Endothelial cell of umbilical vein (primary cell): ENCODE measurements around the gene CDK12. TPM values are rescaled to one million over a fixed set of nuclear protein-coding genes. Genes with fewer than 3 reads are reported as not detected.

Experiments used
- BruUV-seq: library from RNA; stranded (reverse); fragments of 400-500 nt; replicated peaks from 2 replicates; lab custom pipeline; 2021; lab: Mats Ljungman, UMichigan
- CTCF ChIA-PET: fragments of 300-600, 350-600 bp; sonication (Branson Sonifier 250); formaldehyde crosslinking; loops from one replicate; lab custom pipeline; 2021; ENCODE audit warnings: antibody characterized with exemption, inconsistent platforms; lab: Charles Lee
- POLR2A ChIA-PET: fragments of 300-600, 350-600 bp; sonication (Branson Sonifier 250); formaldehyde crosslinking; loops from one replicate; lab custom pipeline; 2021; ENCODE audit warnings: antibody characterized with exemption, inconsistent platforms; lab: Charles Lee
- DNase-seq: peaks from one replicate; pipeline ENCODE4 v3.0.0-alpha.2; 2011; ENCODE audit warnings: low read depth, low spot score
- FAIRE-seq: peaks from 2 replicates; lab custom pipeline; 2011; peaks lifted over from hg19 to GRCh38; lab: Jason Lieb, UNC
- H2AFZ ChIP-seq: 2 replicates; pipeline ENCODE4 v1.6.0; 2012; ENCODE audit warnings: low read depth, low read length, control low read depth, inconsistent platforms
- H3K27ac ChIP-seq: 2 replicates; pipeline ENCODE4 v1.5.1; 2011; ENCODE audit warnings: low read depth, mild to moderate bottlenecking, control low read depth, low read length, moderate library complexity; ENCODE audit not compliant: insufficient read depth
- H3K27me3 ChIP-seq, 2 experiments: 2 replicates each; pipeline versions ENCODE4 v1.6.0 to v1.6.1; 2011; ENCODE audit warnings: low read length in 2 of 2, mixed read lengths in 1 of 2; ENCODE audit not compliant: control insufficient read depth in 2 of 2, insufficient read depth in 2 of 2
- H3K36me3 ChIP-seq, 2 experiments: 2 replicates in 1 of 2; 3 replicates in 1 of 2; pipeline ENCODE4 v1.5.1; 2011; ENCODE audit warnings: low read length in 2 of 2, mild to moderate bottlenecking in 1 of 2, moderate library complexity in 1 of 2; ENCODE audit not compliant: control insufficient read depth in 2 of 2, insufficient read depth in 2 of 2; ENCODE audit errors: extremely low read depth in 1 of 2
- H3K4me1 ChIP-seq: 3 replicates; pipeline ENCODE4 v1.5.1; 2011; ENCODE audit warnings: mild to moderate bottlenecking, low read length; ENCODE audit not compliant: control insufficient read depth, insufficient read depth; ENCODE audit errors: extremely low read depth
- H3K4me2 ChIP-seq: 2 replicates; pipeline ENCODE4 v1.6.1; 2011; ENCODE audit warnings: low read length, control low read depth, mixed read lengths; ENCODE audit not compliant: insufficient read depth
- H3K4me3 ChIP-seq, 3 experiments: fragments of 200-600 bp in 1 of 3; sonication (generic), shearing (Covaris generic) in 1 of 3; replicated peaks in 1 of 3; 2 replicates each; pipeline ENCODE4 v1.5.1; 2011 to 2016; ENCODE audit warnings: control low read depth in 3 of 3, low read length in 3 of 3, mild to moderate bottlenecking in 2 of 3, inconsistent platforms in 1 of 3, low read depth in 1 of 3, moderate library complexity in 1 of 3; ENCODE audit not compliant: insufficient read depth in 1 of 3
- H3K79me2 ChIP-seq: 2 replicates; pipeline ENCODE4 v1.6.0; 2012; ENCODE audit warnings: low read length, inconsistent platforms; ENCODE audit not compliant: control insufficient read depth, insufficient read depth
- H3K9ac ChIP-seq: replicated peaks from 2 replicates; pipeline ENCODE3; 2011; ENCODE audit warnings: low read length, control low read depth; ENCODE audit not compliant: insufficient read depth; ENCODE audit errors: extremely low read depth
- H3K9me1 ChIP-seq: replicated peaks from 3 replicates; pipeline ENCODE4 v1.6.0; 2011; ENCODE audit warnings: mild to moderate bottlenecking, low read length; ENCODE audit not compliant: control insufficient read depth, insufficient read depth; ENCODE audit errors: extremely low read depth
- H3K9me3 ChIP-seq: replicated peaks from 2 replicates; pipeline ENCODE4 v1.5.1; 2012; ENCODE audit warnings: low read length, inconsistent platforms; ENCODE audit not compliant: control insufficient read depth, insufficient read depth
- H4K20me1 ChIP-seq: replicated peaks from 2 replicates; pipeline ENCODE3; 2011; ENCODE audit warnings: mild to moderate bottlenecking, low read length; ENCODE audit not compliant: control insufficient read depth, insufficient read depth; ENCODE audit errors: extremely low read depth
- EZH2 ChIP-seq: IDR thresholded peaks from 2 replicates; pipeline ENCODE4 v1.6.1; 2012; ENCODE audit warnings: borderline replicate concordance, low read depth, mild to moderate bottlenecking, moderate library complexity, low read length, inconsistent platforms; ENCODE audit not compliant: severe bottlenecking
- FOS ChIP-seq: IDR thresholded peaks from 2 replicates; pipeline ENCODE4 v1.6.1; 2011; ENCODE audit warnings: mild to moderate bottlenecking, low read length, moderate library complexity, borderline replicate concordance; ENCODE audit not compliant: insufficient read depth
- GATA2 ChIP-seq: IDR thresholded peaks from 2 replicates; pipeline ENCODE4 v1.7.0; 2011; ENCODE audit warnings: low read depth, mild to moderate bottlenecking, moderate library complexity, mixed read lengths, low read length; ENCODE audit not compliant: insufficient read length, insufficient read depth
- JUN ChIP-seq: IDR thresholded peaks from 2 replicates; pipeline ENCODE4 v1.6.1; 2011; ENCODE audit warnings: borderline replicate concordance, low read depth; ENCODE audit not compliant: insufficient read length, insufficient read depth
- MAX ChIP-seq: IDR thresholded peaks from 2 replicates; pipeline ENCODE4 v1.6.1; 2011; ENCODE audit not compliant: insufficient read depth, insufficient read length
- POLR2A ChIP-seq: IDR thresholded peaks from 2 replicates; pipeline ENCODE4 v1.6.1; 2012; ENCODE audit warnings: low read depth, mild to moderate bottlenecking, control low read depth, low read length
- POLR2AphosphoS5 ChIP-seq: IDR thresholded peaks from 2 replicates; pipeline ENCODE4 v1.6.1; 2012; ENCODE audit warnings: low read depth, mild to moderate bottlenecking, control low read depth, low read length, moderate library complexity; ENCODE audit not compliant: insufficient read depth
- dilution Hi-C: fragments of 300-500 bp; cut with MboI; formaldehyde crosslinking; loops from one replicate; pipeline ENCODE4 v1.15.0; 2019; ENCODE audit warnings: low sequenced_read_pairs; ENCODE audit not compliant: extremely low pct_ligation_motif_present
- intact Hi-C: fragments of 100-400 bp; cut with micrococcal nuclease; formaldehyde crosslinking; loops from one replicate; pipeline ENCODE4 v1.10.0; 2022
- polyA plus RNA-seq, 4 experiments: library from polyadenylated mRNA; depleted of rRNA in 3 of 4; stranded (reverse) in 3 of 4; unstranded in 1 of 4; fragments of >200 nt; gene quantifications; 2 replicates each; pipeline versions ENCODE4 v1.2.1 to v1.2.3, GENCODE V29; 2011 to 2012; ENCODE audit warnings: missing spikeins in 1 of 4
- total RNA-seq: library from RNA; stranded (reverse); gene quantifications from 2 replicates; pipeline ENCODE4 v1.2.3, GENCODE V29; 2021

CDK12 gene
- total and polyA plus RNA-seq, 2 donors (not counting 3 experiments of a cell fraction or from before 2014, with no cell fraction given) = 14.2 to 55.4 TPM

DNA sequence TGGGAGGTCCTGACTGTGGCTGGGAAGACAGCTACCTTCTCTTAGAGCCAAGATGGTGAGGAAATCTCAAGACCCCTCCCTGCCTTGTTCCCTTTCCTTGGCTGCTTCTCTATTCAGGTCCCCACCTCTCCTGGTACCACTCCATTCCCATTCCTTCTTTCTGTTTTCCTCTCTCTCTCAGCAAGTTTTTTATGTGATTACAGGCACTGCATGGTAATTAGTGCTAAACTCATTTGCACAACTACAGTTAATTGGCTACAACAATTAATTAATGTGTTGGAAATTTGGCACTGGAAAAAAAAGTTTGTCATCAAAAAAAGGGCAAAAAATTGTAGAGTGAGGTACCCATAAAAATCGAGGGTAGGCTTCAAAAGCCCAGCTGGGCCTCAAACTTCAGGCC lies 101.1 kb downstream of the CDK12 start:
- Histone ChIP-seq H3K4me1 (no peaks in the 10 kb centered on the region), H3K9me3 (no peaks in the 10 kb centered on the region), H3K9ac (no peak overlapping the region), H3K27me3 (no peaks in the 10 kb centered on the region), H3K4me3 (no peak overlapping the region), H3K36me3 (peaks cover 0 to 3% of the 10 kb centered on the region in 2 experiments), H3K27ac (no peak overlapping the region), H2AFZ (no peak overlapping the region), H3K4me2 (no peak overlapping the region), H3K79me2 (no peaks in the 10 kb centered on the region), H3K9me1 (no peaks in the 10 kb centered on the region), H4K20me1 (no peaks in the 10 kb centered on the region)
- DNase-seq (no peak), FAIRE-seq (no peak)
- dilution Hi-C loops (no loop called here), intact Hi-C loops (no loop called here)
- POLR2A ChIA-PET = no interaction called here
- BruUV-seq = no TSS peak
- TF ChIP-seq JUN = no peak
- no peak for TF ChIP-seq FOS
- no peak for TF ChIP-seq GATA2
- CTCF ChIA-PET = interaction anchor here (0.9 to 3.1 kb wide), 6 partner anchors 11 to 59 kb away, joined by 3 to 17 read pairs (median 6); no protein-coding TSS in a partner anchor

DNA sequence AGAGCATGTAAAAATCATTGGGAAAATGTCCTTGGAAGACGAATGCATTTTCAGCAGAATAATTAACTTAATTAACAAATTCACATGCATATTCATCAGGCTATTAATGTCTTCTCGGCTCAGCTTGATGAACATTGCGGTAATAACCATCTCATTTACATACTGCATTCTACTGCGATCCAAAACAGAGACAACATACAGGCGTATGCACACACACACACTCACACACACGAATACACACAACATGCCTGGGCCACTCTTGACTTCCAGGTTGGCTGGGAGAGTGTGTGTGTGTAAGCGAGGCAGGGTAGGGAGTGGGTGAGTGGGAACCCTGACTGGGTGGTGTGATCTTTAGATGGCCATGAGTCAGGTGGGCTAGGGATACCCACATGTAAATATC lies 101.7 kb downstream of the CDK12 start:
- H3K9me3 ChIP-seq = no peaks in the 10 kb centered on the region
- H3K36me3 ChIP-seq = peaks cover 0 to 9% of the 10 kb centered on the region in 2 experiments
- no peaks in the 10 kb centered on the region for H3K4me1 ChIP-seq
- no peak for FAIRE-seq
- no peaks in the 10 kb centered on the region for H3K27me3 ChIP-seq
- TF ChIP-seq GATA2 (no peak), POLR2AphosphoS5 (no peak), MAX (no peak), POLR2A (no peak), EZH2 (no peak), FOS (no peak)
- no peaks in the 10 kb centered on the region for H4K20me1 ChIP-seq
- H3K4me3 ChIP-seq = no peak overlapping the region
- no peaks in the 10 kb centered on the region for H3K9me1 ChIP-seq
- CTCF ChIA-PET = interaction anchor here (1.0 to 3.0 kb wide), 5 partner anchors 9 to 60 kb away, joined by 3 to 11 read pairs (median 5); no protein-coding TSS in a partner anchor
- no peak for DNase-seq
- BruUV-seq = no TSS peak
- H3K4me2 ChIP-seq = no peak overlapping the region
- POLR2A ChIA-PET = no interaction called here
- no peak overlapping the region for H3K9ac ChIP-seq
- H2AFZ ChIP-seq = no peak overlapping the region
- dilution Hi-C loops = no loop called here
- intact Hi-C loops = no loop called here
- no peaks in the 10 kb centered on the region for H3K79me2 ChIP-seq
- H3K27ac ChIP-seq = no peak overlapping the region
